ENCODE data around the gene S100A2.

- TF ChIP-seq CTCF (IDR thresholded peaks at IDR 0.05), result no peak
- TF ChIP-seq EP300 (IDR thresholded peaks at IDR 0.05), result no peak
These were observed 43.9 kb upstream of the S100A2 start for GRCh38 chr1:153609585-153609907.
